Measurements from ENCODE around the gene DPP7. TPM values are rescaled to one million over a fixed set of nuclear protein-coding genes. Genes with fewer than 3 reads are reported as not detected.

DPP7 gene
- total RNA-seq, 2 experiments from 2014 or later = 344 to 349 TPM

DNA sequence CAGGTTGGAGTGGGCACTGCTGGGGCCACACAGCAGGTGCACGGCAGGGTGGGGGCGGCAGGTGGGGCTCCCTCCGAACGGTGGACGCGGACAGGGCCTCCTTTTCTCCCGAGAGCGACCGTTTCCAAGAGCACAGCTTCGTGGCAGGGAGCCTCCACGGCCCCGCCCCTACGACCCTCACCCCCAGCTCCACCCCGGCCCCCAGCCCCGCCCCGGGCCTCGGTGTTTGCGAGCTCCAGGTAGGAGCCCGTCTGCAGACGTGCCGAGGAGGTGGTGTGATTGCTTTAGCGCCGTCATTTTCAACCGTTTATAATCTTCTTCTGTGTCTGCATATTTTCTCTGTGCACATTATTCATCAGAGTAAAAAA lies 33.2 kb upstream of the DPP7 start:
- Histone ChIP-seq H3K9me3 (ENCODE audit: control insufficient read depth in 1 of 2, insufficient read depth in 1 of 2, low read length in 2 of 2) (peaks cover 0 to 17% of the 10 kb centered on the region in 2 experiments), H3K4me3 (ENCODE audit: low read length) (no peak overlapping the region), H3K4me1 (ENCODE audit: insufficient read depth, low read length) (peaks cover 5% of the 10 kb centered on the region), H3K27me3 (ENCODE audit: control insufficient read depth in 1 of 2, insufficient read depth in 2 of 2, low read length in 2 of 2) (peaks cover 10 to 21% of the 10 kb centered on the region in 2 experiments), H3K36me3 (ENCODE audit: insufficient read depth, low read length) (no peaks in the 10 kb centered on the region), H3K27ac (ENCODE audit: low read depth in 1 of 2, low read length in 2 of 2) (no peak overlapping the region)
- Mint-ChIP-seq H3K36me3 (ENCODE audit: low read depth) (no peaks in the 10 kb centered on the region), H3K9me3 (no peaks in the 10 kb centered on the region), H3K27ac (no peak overlapping the region), H3K27me3 (peaks cover 13% of the 10 kb centered on the region), H3K4me1 (ENCODE audit: low read depth) (no peaks in the 10 kb centered on the region), H3K4me3 (no peak overlapping the region)
- POLR2A ChIA-PET = no interaction called here
- intact Hi-C loops (cut with DNase I, micrococcal nuclease) = no loop called here
- CTCF ChIA-PET = no interaction called here
- TF ChIP-seq, protein P1, sequence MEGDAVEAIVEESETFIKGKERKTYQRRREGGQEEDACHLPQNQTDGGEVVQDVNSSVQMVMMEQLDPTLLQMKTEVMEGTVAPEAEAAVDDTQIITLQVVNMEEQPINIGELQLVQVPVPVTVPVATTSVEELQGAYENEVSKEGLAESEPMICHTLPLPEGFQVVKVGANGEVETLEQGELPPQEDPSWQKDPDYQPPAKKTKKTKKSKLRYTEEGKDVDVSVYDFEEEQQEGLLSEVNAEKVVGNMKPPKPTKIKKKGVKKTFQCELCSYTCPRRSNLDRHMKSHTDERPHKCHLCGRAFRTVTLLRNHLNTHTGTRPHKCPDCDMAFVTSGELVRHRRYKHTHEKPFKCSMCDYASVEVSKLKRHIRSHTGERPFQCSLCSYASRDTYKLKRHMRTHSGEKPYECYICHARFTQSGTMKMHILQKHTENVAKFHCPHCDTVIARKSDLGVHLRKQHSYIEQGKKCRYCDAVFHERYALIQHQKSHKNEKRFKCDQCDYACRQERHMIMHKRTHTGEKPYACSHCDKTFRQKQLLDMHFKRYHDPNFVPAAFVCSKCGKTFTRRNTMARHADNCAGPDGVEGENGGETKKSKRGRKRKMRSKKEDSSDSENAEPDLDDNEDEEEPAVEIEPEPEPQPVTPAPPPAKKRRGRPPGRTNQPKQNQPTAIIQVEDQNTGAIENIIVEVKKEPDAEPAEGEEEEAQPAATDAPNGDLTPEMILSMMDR (IDR thresholded peaks at IDR 0.05) = no peak
- DNase-seq (no peak), ATAC-seq (ENCODE audit: poor library complexity) (no peak)

DNA sequence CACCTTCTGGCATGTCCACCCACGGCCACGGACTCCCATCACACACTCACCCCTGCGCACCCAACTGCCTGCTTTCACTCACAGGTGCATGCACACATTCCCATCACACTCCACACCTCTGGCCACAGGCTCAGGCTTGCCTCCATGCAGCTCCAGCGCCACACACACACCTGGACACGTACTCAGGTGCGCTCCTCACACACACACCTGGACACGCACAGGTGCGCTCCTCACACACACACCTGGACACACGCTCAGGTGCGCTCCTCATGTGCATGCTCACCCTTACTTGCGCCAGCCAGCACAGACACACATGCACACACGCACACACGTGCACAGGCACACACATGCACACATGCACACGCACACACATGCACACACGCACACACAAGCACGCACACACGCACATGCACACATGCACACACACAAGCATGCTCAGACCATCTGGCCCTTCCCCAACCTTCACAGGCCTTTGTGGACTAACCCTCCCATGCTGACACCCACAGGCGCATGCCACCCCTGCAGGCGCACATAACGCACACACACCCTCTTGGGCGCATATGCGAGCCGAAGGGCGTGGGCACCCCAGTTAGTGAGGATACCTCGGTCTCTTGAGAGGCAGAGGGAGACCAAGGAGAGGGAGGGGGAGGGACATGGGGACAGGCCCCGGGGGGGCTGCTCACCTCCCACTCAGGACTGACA lies 32.7 kb upstream of the DPP7 start:
- POLR2A ChIA-PET = no interaction called here
- Mint-ChIP-seq H3K9me3 (no peaks in the 10 kb centered on the region), H3K4me1 (ENCODE audit: low read depth) (peaks cover 2% of the 10 kb centered on the region), H3K27me3 (peaks cover 17% of the 10 kb centered on the region), H3K36me3 (ENCODE audit: low read depth) (no peaks in the 10 kb centered on the region), H3K4me3 (no peak overlapping the region), H3K27ac (no peak overlapping the region)
- Histone ChIP-seq H3K27ac (ENCODE audit: low read depth in 1 of 2, low read length in 2 of 2) (no peak overlapping the region), H3K36me3 (ENCODE audit: insufficient read depth, low read length) (no peaks in the 10 kb centered on the region), H3K9me3 (ENCODE audit: control insufficient read depth in 1 of 2, insufficient read depth in 1 of 2, low read length in 2 of 2) (peaks cover 0 to 21% of the 10 kb centered on the region in 2 experiments), H3K27me3 (ENCODE audit: control insufficient read depth in 1 of 2, insufficient read depth in 2 of 2, low read length in 2 of 2) (peaks cover 16 to 25% of the 10 kb centered on the region in 2 experiments), H3K4me3 (ENCODE audit: low read length) (no peak overlapping the region), H3K4me1 (ENCODE audit: insufficient read depth, low read length) (peaks cover 5% of the 10 kb centered on the region)
- ATAC-seq (ENCODE audit: poor library complexity) (no peak), DNase-seq (no peak)
- TF ChIP-seq, protein P1 (IDR thresholded peaks at IDR 0.05) = no peak
- intact Hi-C loops (cut with DNase I, micrococcal nuclease) = no loop called here
- CTCF ChIA-PET = interaction anchor here (0.6 kb wide), 1 partner anchor 89 kb away, joined by 3 read pairs; no protein-coding TSS in a partner anchor

DNA sequence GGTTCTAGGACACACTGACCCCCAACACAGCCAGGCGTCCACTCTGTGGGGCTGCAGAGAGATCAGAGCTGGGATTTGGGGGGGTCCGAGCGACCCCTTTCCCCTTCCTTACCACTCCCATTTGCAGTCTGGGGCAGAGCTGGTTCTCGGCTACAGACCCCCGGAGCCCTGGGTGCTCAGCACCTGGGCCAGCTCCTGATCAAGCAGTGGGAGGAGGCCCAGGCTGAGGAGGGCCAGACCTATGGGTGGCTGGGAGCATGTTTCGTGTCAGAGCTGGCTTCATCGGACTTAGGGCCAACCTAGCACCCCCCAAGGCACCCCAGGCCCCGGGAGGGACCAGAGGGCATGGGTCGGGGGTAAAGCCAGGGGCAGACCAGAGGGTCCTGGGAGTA lies 32.0 kb upstream of the DPP7 start:
- Mint-ChIP-seq H3K36me3 (ENCODE audit: low read depth) (no peaks in the 10 kb centered on the region), H3K27ac (no peak overlapping the region), H3K27me3 (peaks cover 24% of the 10 kb centered on the region), H3K4me3 (no peak overlapping the region), H3K4me1 (ENCODE audit: low read depth) (peaks cover 5% of the 10 kb centered on the region), H3K9me3 (no peaks in the 10 kb centered on the region)
- TF ChIP-seq, protein P1 (IDR thresholded peaks at IDR 0.05) = no peak
- peaks cover 23 to 28% of the 10 kb centered on the region in 2 experiments for H3K27me3 ChIP-seq (ENCODE audit: control insufficient read depth in 1 of 2, insufficient read depth in 2 of 2, low read length in 2 of 2)
- CTCF ChIA-PET = interaction anchor here (0.6 kb wide), 1 partner anchor 90 kb away, joined by 3 read pairs; no protein-coding TSS in a partner anchor
- peaks cover 4% of the 10 kb centered on the region for H3K4me1 ChIP-seq (ENCODE audit: insufficient read depth, low read length)
- H3K4me3 ChIP-seq (ENCODE audit: low read length) = no peak overlapping the region
- no peak for DNase-seq
- H3K9me3 ChIP-seq (ENCODE audit: control insufficient read depth in 1 of 2, insufficient read depth in 1 of 2, low read length in 2 of 2) = peaks cover 0 to 22% of the 10 kb centered on the region in 2 experiments
- ATAC-seq (ENCODE audit: poor library complexity) = no peak
- intact Hi-C loops (cut with DNase I, micrococcal nuclease) = no loop called here
- no peaks in the 10 kb centered on the region for H3K36me3 ChIP-seq (ENCODE audit: insufficient read depth, low read length)
- no peak overlapping the region for H3K27ac ChIP-seq (ENCODE audit: low read depth in 1 of 2, low read length in 2 of 2)
- POLR2A ChIA-PET = no interaction called here

Measured in CD4-positive, alpha-beta T cell (primary cell).